HG03378 (cell line): ENCODE results near the gene CPLANE2.
"Not testable (repeated sequence)": the region's sequence is repeated elsewhere in the genome, so short reads cannot be mapped to it uniquely, and the experiment has no call there.

ENCODE experiments used
- ATAC-seq: cut with Tn5 transposase; IDR thresholded peaks from one replicate; pipeline ENCODE4 v1.9.1; 2021; ENCODE audit warnings: mild to moderate bottlenecking, moderate library complexity; ENCODE audit not compliant: unreplicated experiment

The CPLANE2 gene

DNA sequence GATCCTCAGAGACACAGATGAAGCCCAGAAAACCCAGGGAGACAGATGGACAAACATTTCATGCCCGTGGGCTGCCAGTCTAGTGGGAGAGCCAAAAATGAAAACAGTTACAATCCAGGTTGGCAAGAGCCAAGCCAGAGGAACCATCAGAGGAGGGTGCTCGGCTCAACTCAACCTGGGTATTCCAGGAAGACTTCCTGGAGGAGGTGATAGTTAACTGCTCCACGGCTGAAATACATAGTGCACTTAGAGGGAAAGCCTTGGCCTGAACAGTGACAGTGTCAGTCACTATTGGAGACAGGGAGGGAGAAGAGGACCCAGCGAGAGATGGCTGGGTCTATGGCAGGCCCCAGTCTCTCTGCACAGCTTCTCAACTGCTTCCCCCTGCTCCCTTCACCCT is 26.4 kb downstream of the CPLANE2 start:
- no peak for ATAC-seq

DNA sequence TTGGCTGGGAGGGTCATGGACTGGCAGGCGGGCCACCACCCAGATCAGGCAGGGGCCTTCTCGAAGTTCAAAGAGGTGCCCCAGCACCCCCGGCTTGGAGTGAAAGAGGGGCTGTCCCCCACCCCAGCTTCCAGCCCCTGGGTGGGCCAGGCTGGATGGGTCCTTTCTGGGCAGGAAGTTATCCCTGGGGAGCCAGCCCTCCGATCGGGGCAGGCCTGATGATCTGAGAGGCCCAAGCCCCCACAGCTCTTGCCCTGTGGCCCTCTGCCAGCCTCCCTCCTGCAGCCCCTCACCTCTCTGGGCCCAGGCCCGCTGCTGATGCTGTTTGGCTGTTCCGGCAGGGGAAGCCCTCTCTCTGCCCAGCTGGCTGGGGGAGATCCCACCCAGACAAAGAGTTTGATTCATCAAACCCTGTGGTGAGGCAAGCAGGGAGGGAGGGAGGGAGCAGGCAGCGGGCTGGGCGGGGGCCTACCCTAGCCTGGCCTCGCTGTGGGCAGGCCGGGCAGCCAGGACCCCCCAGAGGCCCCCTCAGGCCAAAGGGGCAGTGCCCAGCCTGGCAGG is 27.1 kb downstream of the CPLANE2 start:
- no peak for ATAC-seq

DNA sequence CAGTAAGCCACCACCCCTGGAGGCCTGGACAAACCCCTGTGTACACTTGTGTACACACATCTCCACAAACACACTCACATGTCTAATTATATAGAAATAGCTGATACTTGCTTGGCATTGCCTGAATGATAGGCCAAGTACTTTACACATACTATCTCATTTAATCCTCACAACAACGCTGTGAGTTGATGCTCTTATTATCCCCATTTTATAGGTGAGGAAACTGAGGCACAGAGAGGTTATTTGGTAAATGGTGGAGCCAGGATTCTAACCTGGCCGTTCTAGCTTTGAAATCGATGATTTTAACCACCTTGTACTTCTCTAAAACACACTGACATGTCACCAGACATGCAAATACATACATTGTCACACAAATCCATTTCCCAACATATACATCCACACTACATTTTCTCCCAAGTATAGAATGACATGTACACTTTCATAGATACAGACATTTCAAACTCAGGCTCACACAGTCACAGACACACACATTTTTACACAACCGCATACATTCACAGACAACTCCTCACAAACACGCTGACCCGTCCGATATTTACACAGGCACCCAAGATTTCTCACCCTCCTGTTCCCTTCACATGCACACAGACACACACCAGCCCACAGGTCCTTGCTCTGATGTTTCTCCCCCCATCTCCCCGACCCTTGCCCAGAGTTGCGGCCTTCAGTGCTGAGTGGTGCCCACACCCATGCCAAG is 27.7 kb downstream of the CPLANE2 start:
- no peak for ATAC-seq

DNA sequence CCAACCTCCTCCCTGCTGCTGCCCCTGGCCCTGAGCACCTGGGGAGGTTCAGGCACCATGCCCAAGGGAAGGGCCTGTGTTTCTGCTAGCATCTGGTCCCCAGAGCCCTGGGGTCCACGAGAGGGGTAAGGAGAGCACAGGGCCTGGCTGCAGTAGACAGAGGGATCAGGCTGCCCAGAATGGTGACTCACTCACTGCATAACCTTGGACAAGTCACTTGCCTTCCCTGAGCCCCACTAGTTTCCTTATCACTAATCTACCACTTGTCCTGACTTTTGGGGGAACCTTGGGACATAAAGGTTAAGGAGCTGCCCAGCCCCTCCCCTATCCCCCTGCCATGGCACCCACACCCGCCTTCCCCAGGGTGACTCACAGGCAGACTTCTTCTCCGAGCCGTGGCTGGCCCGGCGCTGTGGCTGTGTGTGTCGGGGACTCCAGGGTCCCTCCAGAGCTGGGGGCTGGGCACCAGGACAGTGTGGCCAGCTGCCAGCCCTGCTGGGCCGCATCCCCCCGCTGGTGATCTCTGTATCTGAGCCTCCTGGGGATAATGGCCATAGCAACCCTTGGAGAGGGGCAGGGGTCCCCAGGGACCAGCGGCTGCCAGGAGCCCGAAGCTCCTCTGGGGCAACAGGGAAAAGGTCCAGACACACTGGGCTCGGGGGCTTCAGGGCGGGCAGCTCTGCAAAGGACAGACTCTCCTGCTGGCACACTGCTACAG is 28.6 kb downstream of the CPLANE2 start:
- no peak for ATAC-seq

DNA sequence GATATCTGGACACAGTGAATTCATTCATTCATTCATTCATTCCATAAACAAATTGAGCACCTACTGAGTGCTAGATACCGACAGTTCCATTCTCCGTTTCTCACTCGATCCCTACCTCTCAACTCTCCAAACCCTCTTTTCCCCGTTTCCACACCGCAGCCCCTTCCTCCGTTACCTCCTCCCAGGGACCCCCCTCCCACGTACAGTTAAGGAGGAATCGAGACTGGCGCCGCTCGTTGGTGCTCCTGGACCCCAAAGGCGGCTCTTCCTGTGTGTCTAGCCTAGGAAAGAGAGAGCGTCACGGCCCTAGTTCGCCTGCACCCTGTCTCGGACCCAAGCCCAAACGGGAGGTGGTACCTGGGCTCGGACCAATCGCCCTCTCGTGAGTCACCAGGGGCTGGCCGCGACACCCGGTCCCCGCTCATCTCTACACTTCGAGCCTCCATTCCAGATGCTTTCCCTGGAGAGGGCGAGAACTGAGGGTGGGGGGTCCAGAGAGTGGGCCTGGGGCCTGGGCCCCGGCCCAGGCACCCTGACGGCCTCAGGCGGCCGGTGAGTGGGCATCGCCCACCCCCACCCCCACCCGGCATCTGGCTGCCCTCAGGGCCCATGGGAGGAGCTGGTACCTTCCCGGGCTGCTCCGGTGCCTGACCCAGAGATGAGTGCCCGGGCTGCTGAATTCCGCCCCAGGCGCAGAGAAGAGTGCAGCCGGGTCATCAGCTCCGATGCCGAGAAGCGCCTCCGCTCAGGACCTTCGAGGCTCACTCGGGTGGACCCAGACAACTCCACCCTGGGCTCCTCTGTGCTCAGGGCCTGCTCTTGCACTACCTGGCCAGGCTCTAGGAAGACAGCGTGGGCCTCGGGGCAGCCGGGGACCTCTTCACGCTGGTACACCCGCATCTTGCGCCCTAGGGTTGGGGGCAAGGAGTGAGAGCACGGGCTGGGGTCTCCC is 29.4 kb downstream of the CPLANE2 start:
- ATAC-seq: peak; percentile 15

DNA sequence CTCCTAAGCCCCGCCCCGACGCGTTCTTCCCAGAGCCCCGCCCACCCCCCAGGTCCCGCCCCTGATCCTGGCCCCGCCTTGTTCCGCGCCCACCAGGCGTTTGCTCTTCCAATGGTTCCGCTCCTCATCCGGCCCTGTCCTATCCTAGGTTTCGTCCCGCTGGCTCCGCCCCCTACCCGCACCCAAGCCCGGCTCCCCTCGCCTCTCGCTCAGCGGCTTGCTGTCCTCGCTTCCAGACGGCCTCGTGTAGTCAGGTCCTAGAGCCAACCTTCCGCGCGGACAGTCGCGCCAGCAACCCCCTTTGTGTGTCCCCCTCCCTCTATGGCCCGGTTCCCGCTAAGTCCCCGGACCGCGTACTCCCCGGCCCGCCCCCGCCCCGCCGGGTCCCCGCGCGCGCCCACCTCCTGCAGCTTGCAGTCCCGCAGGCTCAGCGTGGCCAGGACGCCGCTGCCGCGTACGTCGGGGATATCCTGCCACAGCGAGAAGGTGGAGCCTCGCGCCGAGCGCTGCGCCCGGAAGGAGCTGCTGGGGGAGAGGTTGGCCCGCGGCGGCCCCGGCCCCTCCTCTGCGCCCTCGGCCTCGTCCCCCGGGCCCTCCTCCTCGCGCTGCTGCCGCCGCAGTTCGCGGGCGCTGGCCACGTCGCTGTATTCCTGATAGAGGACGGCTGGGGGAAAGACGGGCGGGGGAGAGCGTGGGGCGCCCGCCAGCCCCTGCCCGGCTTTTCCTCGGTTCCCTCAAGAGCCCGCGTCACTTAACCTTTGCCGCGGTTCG is 30.3 kb downstream of the CPLANE2 start:
- peak; percentile 49 for ATAC-seq

DNA sequence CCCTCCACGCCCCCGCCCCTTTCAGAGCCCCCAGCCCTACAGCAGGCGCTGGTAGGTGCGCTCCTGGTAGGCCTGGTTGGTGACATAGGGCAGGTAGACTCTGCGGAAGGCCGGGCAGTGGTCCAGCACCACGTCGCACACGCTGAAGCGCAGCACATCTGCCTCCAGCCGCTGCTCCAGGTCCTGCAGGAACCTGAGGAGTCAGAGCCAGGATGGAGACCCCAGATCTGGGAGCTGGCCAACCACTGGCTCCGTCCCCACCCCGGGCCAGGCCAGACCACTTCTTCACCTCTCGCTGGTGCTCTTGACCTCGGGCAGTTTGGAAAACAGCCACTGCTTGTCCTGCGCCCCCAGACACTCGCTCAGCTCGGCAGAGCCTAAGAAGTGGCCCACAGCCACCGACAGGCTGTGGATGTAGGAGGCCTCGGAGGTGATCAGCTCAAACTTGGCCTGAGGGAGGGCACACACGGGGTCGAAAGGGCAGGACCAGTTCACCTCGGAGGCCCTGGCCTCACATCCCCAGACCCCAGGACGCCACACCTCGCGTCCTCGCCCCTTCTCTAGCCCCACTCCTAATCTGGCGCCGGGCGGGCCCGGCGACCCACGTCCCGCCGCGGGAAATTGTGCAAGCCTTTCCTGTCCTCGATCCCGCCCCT is 31.0 kb downstream of the CPLANE2 start:
- ATAC-seq: peak; percentile 11

DNA sequence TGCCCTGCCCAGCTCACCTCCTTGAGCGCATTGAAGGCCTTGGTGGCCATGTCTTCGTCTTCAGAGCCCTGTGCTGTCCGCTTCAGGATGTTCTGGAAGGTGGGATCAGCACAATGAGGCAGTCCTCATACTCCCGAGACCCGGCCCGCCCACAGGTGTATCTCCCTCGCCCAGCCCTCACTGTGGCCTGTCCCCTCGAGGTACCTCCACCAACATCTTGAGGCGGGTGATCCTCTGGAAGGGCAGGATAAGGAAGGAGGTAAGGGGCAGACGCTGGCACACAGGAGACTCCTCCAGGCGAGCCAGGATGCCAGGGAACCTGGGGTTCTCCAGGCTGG is 31.7 kb downstream of the CPLANE2 start:
- ATAC-seq: no peak

DNA sequence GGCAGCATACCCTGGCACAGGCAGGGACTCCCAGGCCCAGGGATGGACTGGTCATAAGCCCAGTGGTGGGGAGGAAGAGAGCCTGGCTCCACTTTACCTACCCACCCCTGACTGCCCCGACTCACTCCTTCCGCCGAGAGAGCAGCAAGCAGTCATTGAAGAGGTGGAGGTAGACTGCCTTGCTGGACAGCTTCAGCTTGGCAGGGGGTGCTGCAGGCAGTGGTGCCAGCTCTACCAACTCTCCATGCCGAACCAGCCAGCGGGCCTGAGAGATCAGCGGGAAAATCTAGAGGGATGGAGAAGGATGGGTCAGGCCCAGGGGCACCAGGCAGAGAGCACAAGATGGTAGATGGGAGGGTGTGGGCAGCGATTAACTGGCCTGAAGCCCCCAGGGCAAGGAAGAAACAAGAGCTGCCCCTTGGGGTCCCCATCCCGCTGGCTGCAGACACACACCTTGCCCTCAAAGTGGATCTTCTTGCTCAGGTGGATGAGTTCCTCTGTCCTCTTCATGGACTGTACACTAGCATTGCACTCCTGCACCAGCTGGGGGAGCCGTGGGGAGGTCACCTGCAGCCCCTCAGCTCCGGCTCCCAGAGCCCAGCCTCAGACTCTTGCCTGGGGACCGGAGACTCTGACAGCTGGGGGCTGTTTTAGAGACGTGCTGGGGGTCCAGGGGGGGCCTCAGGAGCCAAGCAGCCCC is 32.2 kb downstream of the CPLANE2 start:
- ATAC-seq: no peak

DNA sequence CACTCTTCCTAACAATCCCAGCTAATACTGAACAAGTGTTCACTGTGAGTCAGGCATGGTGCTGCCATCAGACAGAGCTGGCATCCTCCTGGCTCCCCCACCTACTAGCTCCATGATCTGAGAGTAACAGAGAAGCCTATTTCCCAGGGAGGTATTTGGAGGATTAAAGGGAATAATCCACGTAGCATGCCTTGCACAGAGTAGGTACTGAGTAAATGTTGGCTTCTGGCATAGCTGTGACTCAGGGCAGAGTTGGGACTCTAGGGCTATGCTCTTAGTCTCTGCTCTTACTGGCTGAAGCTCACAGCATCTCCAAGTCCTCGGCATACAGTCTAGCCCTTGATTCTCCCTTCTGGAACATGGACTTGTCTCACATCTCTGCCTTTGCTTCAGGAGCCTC is 32.8 kb downstream of the CPLANE2 start:
- no peak for ATAC-seq

DNA sequence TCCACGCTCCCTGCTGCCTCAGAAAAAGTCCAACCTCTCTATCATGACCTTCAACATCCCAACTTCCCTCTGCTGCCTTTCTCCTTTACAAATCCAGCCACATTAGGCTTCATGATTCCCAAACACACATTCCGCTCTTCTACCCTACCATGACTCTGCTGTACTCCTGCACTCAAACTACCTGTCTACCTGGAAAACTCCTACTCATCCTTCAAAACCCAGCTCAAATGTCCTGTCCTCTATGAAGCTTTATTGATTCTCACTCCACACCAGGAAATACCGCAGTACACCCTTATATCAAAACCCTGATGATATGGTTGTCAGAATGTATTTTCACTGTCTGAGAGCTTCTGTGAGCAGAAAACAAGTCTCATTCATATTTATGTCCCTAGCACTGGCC is 33.4 kb downstream of the CPLANE2 start:
- no peak for ATAC-seq

DNA sequence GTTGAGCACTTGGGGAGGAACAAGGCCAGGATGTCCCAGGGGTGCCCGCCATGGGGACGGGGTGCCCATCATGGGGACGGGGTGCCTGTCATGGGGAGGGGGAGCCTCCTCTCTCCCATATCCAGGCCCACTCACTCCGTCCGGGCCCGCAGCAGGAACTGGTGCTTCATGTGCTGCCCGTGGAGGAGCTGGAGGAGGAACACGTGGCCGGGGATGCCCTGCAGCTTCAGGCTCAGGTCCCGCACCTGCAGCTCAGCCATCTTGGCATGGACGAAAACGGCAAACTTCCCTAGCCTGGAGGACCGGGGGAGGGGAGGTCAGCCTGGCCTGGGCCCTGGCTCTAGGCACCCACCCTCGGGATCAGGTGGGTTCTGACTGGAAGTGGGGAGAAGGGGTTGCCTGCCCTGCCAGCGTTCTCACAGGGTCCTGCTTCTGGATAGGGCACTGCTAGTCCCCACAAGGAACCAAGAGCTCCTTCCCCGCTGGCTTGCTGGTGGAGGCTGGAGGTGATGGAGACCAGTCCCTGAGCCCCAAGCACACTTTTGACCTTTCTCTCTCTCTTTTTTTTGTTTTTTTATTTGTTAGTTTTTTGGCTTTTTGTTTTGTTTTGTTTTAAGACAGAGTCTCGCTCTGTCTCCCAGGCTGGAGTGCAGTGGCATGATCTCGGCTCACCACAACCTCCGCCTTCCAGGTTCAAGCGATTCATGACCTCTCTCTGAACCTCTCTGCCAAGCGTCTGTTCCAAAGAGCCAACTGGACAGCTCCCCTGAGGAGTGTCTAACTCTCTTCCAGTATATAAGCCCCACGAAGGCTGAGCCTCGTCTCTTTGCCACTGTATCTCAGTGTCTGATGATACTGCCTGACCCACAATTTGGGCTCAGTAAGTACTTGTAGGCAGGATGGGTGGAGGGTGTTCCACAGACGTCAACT is 34.4 kb downstream of the CPLANE2 start:
- ATAC-seq: no peak

DNA sequence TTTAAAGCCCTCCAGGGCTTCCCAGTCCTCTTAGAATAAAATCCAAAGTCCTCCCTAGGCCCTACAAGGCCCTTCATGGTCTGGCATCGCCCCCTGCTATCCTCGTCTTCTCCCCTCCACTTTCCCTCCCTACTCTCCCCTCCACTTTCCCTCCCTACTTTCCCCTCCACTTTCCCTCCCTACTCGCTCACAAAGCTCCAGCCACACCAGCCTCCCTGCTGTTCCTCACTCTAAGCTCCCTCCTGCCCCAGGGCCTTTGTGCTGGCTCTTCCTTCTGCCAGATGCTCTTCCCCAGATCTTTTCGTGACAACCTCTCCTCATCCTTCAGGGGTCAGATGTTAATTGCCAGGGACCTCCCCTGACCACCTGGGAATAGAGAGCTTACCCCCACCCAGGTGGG is 37.3 kb downstream of the CPLANE2 start:
- no peak for ATAC-seq

DNA sequence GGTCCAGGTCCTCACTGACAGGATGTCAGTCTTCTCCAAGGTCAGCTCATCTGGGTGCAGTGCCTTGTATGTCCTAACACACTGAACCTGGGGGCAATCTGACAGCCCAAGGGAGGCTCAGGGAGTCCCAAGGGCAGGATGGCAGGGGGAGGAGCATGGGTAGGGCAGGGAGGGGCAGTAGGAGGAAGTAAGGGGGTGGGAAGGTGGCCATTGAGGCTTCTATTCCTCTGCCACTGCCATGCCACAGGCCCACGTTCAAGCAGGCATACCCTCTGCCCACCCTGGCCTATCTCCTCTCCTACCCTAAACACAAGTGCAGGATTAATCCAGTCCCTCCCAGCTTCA is 37.9 kb downstream of the CPLANE2 start:
- ATAC-seq: no peak

DNA sequence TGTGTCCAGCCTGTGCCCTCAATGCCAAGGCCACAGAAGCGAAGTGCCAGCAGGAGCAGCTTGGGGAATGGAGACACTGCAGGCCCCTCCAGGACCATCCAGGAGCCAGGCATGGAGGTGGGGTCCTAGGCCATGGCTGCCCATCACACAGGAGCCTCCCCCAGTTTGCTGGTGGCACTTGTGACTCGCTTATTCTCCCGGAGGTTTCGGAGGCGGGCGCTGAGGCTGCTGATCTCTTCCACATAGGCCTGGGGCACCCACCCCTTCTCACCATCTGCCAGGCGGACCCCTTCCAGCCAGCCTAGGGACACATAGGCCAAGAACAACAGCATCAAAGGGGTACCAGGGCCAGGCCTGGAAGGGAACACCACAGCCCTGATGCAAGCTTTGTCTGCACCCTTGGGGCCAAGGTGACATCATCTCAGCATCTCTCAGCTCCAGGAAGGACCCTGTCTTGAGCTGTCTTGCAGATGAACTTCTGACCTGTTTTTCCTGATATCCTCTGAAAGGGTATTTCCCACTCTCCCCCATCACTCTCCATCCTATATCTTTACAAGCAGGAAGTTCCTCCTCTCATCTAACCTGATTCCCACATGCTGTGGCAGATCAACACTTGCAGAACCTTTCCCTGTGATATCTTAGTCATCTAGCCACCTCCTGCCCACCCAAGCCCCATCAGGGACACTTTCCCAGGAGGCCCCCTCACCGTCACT is 38.4 kb downstream of the CPLANE2 start:
- ATAC-seq: no peak

DNA sequence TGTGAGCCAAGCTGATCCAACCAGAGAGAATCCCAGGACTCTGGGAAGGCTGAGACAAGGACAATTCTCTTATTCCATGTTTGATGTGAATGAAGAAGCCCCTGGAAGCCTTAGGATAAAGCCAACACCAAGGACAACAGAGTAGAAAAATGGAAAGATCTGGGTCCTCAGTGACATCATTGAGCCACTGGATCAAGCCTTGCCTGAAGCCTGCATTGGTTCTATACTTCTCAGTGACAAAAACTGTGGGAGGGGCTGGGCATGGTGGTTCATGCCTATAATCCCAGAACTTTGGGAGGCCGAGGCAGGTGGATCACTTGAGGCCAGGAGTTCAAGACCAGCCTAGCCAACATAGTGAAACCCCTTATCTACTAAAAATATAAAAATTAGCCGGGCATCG is 40.1 kb downstream of the CPLANE2 start:
- no peak for ATAC-seq

DNA sequence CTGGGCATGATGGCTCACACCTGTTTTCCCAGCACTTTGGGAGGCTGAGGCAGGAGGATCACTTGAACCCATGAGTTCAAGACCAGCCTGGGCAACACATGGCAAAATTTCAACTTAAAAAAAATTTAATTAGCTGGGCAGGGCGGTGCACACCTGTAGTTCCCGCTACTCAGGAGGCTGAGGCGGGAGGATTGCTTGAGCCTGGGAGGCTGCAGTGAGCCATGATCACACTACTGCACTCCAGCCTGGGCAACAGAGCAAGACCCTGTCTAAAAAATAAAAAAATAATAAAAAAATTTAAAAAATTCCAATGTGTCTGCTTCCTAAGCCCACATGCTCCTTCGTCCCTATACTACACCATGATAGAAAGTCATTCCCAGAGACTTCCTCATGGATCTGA is 40.8 kb downstream of the CPLANE2 start:
- not testable (repeated sequence) for ATAC-seq

DNA sequence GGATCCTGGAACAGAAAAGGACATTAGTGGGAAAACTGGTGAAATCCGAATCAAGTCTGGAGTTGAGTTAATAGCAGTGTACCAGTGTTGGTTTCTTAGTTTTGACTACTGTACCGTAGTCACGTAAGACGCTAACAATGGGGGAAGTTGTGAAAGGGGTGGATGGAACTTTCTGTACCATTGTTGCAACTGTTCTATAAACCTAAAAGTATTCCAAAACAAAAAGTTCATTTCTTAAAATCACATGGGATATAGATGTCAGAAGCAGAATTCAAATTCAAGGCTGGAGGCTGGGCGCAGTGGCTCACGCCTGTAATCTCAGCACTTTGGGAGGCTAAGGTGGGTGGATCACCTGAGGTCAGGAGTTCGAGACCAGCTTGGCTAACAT is 41.5 kb downstream of the CPLANE2 start:
- ATAC-seq: no peak
